ENCODE data around the gene FAM120B. TPM values are rescaled to one million over a fixed set of nuclear protein-coding genes. Genes with fewer than 3 reads are reported as not detected.

The FAM120B gene
- total RNA-seq, 2 experiments from 2014 or later = 23.9 to 25.0 TPM

GRCh38 chr6:170429450-170429849 is 122.9 kb downstream of the FAM120B start:
- CTCF ChIA-PET = no interaction called here
- Mint-ChIP-seq H3K27ac (no peak overlapping the region), H3K9me3 (no peaks in the 10 kb centered on the region), H3K4me1 (no peaks in the 10 kb centered on the region), H3K4me3 (no peak overlapping the region), H3K27me3 (peaks cover 34% of the 10 kb centered on the region), H3K36me3 (ENCODE audit: low read depth) (no peaks in the 10 kb centered on the region)
- POLR2A ChIA-PET = interaction anchor here (1.1 kb wide), 1 partner anchor 9 kb away, joined by 3 read pairs; no protein-coding TSS in a partner anchor
- DNase-seq = no peak

- Mint-ChIP-seq H3K9me3 (no peaks in the 10 kb centered on the region), H3K4me1 (no peaks in the 10 kb centered on the region), H3K27ac (no peak overlapping the region), H3K36me3 (ENCODE audit: low read depth) (no peaks in the 10 kb centered on the region), H3K27me3 (peaks cover 14% of the 10 kb centered on the region), H3K4me3 (no peak overlapping the region)
- DNase-seq = no peak
- ChIA-PET POLR2A (no interaction called here), CTCF (no interaction called here)
Measured at GRCh38 chr6:170433163-170434116, 126.9 kb downstream of the FAM120B start.

GRCh38 chr6:170434117-170434820 is 127.7 kb downstream of the FAM120B start:
- Mint-ChIP-seq H3K4me1 (no peaks in the 10 kb centered on the region), H3K27me3 (peaks cover 12% of the 10 kb centered on the region), H3K4me3 (no peak overlapping the region), H3K9me3 (no peaks in the 10 kb centered on the region), H3K36me3 (ENCODE audit: low read depth) (no peaks in the 10 kb centered on the region), H3K27ac (no peak overlapping the region)
- POLR2A ChIA-PET = no interaction called here
- CTCF ChIA-PET = no interaction called here
- no peak for DNase-seq

GRCh38 chr6:170434821-170435155 is 128.2 kb downstream of the FAM120B start:
- H3K4me3 Mint-ChIP-seq = no peak overlapping the region

GRCh38 chr6:170435766-170436165 is 129.2 kb downstream of the FAM120B start:
- Mint-ChIP-seq H3K27ac (no peak overlapping the region), H3K4me3 (no peak overlapping the region), H3K27me3 (peaks cover 6% of the 10 kb centered on the region), H3K36me3 (ENCODE audit: low read depth) (no peaks in the 10 kb centered on the region), H3K9me3 (no peaks in the 10 kb centered on the region), H3K4me1 (no peaks in the 10 kb centered on the region)
- ChIA-PET CTCF (no interaction called here), POLR2A (no interaction called here)
- no peak for DNase-seq

More at GRCh38 chr6:170434821-170435155, 128.2 kb downstream of the FAM120B start:
- no peaks in the 10 kb centered on the region for H3K4me1 Mint-ChIP-seq
- H3K9me3 Mint-ChIP-seq = no peaks in the 10 kb centered on the region
- no peak overlapping the region for H3K27ac Mint-ChIP-seq
- no peaks in the 10 kb centered on the region for H3K36me3 Mint-ChIP-seq (ENCODE audit: low read depth)
- POLR2A ChIA-PET = no interaction called here
- CTCF ChIA-PET = no interaction called here
- DNase-seq = no peak
- H3K27me3 Mint-ChIP-seq = peaks cover 8% of the 10 kb centered on the region

- Mint-ChIP-seq H3K4me3 (no peak overlapping the region), H3K9me3 (no peaks in the 10 kb centered on the region), H3K27me3 (peaks cover 6% of the 10 kb centered on the region), H3K27ac (no peak overlapping the region), H3K4me1 (no peaks in the 10 kb centered on the region), H3K36me3 (ENCODE audit: low read depth) (no peaks in the 10 kb centered on the region)
- DNase-seq = no peak
- CTCF ChIA-PET = no interaction called here
- POLR2A ChIA-PET = no interaction called here
Measured at GRCh38 chr6:170436209-170436809, 129.8 kb downstream of the FAM120B start.

- Mint-ChIP-seq H3K9me3 (no peaks in the 10 kb centered on the region), H3K27me3 (peaks cover 2% of the 10 kb centered on the region), H3K4me3 (no peak overlapping the region), H3K27ac (no peak overlapping the region), H3K4me1 (no peaks in the 10 kb centered on the region), H3K36me3 (ENCODE audit: low read depth) (no peaks in the 10 kb centered on the region)
- POLR2A ChIA-PET = interaction anchor here (1.2 kb wide), 1 partner anchor 8 kb away, joined by 3 read pairs; no protein-coding TSS in a partner anchor
- no peak for DNase-seq
- CTCF ChIA-PET = no interaction called here
Measured at GRCh38 chr6:170437719-170438401, 131.3 kb downstream of the FAM120B start.

- Mint-ChIP-seq H3K27me3 (peaks cover 2% of the 10 kb centered on the region), H3K27ac (no peak overlapping the region), H3K9me3 (no peaks in the 10 kb centered on the region), H3K36me3 (ENCODE audit: low read depth) (no peaks in the 10 kb centered on the region), H3K4me1 (no peaks in the 10 kb centered on the region), H3K4me3 (no peak overlapping the region)
- DNase-seq = peak; percentile 24
- POLR2A ChIA-PET = interaction anchor here (1.2 kb wide), 1 partner anchor 9 kb away, joined by 3 read pairs; no protein-coding TSS in a partner anchor
- CTCF ChIA-PET = no interaction called here
Measured at GRCh38 chr6:170438402-170438753, 131.8 kb downstream of the FAM120B start.

- no peak for DNase-seq
- H3K27ac Mint-ChIP-seq = no peak overlapping the region
- ChIA-PET CTCF (no interaction called here), POLR2A (interaction anchor here (1.2 kb wide), 1 partner anchor 9 kb away, joined by 3 read pairs; no protein-coding TSS in a partner anchor)
- no peaks in the 10 kb centered on the region for H3K4me1 Mint-ChIP-seq
- H3K9me3 Mint-ChIP-seq = no peaks in the 10 kb centered on the region
- no peaks in the 10 kb centered on the region for H3K36me3 Mint-ChIP-seq (ENCODE audit: low read depth)
- no peak overlapping the region for H3K4me3 Mint-ChIP-seq
- peaks cover 2% of the 10 kb centered on the region for H3K27me3 Mint-ChIP-seq
Measured at GRCh38 chr6:170438861-170439260, 132.3 kb downstream of the FAM120B start.

GRCh38 chr6:170439366-170440361 is 133.1 kb downstream of the FAM120B start:
- DNase-seq = no peak
- no peaks in the 10 kb centered on the region for H3K9me3 Mint-ChIP-seq
- H3K36me3 Mint-ChIP-seq (ENCODE audit: low read depth) = no peaks in the 10 kb centered on the region
- H3K27me3 Mint-ChIP-seq = peaks cover 2% of the 10 kb centered on the region
- POLR2A ChIA-PET = no interaction called here
- H3K4me3 Mint-ChIP-seq = no peak overlapping the region
- CTCF ChIA-PET = no interaction called here
- no peak overlapping the region for H3K27ac Mint-ChIP-seq
- no peaks in the 10 kb centered on the region for H3K4me1 Mint-ChIP-seq

- POLR2A ChIA-PET = no interaction called here
- CTCF ChIA-PET = interaction anchor here (0.7 kb wide), 1 partner anchor 113 kb away, joined by 3 read pairs; no protein-coding TSS in a partner anchor
- Mint-ChIP-seq H3K4me3 (no peak overlapping the region), H3K4me1 (no peaks in the 10 kb centered on the region), H3K27ac (no peak overlapping the region), H3K27me3 (peaks cover 2% of the 10 kb centered on the region), H3K9me3 (no peaks in the 10 kb centered on the region), H3K36me3 (ENCODE audit: low read depth) (no peaks in the 10 kb centered on the region)
- DNase-seq = no peak
Measured at GRCh38 chr6:170440437-170440836, 133.9 kb downstream of the FAM120B start.

GRCh38 chr6:170441316-170441715 is 134.8 kb downstream of the FAM120B start:
- POLR2A ChIA-PET = no interaction called here

More at GRCh38 chr6:170441316-170441715, 134.8 kb downstream of the FAM120B start:
- Mint-ChIP-seq H3K27me3 (peaks cover 2% of the 10 kb centered on the region), H3K4me3 (no peak overlapping the region), H3K27ac (no peak overlapping the region), H3K36me3 (ENCODE audit: low read depth) (no peaks in the 10 kb centered on the region), H3K4me1 (no peaks in the 10 kb centered on the region), H3K9me3 (no peaks in the 10 kb centered on the region)
- CTCF ChIA-PET = interaction anchor here (0.7 kb wide), 1 partner anchor 113 kb away, joined by 3 read pairs; no protein-coding TSS in a partner anchor
- DNase-seq = no peak
